A549 (cell line): Measurements from ENCODE around the gene LRP1.

Experiments used
- CEBPB ChIP-seq, 2 experiments: fragments of >200 bp in 1 of 2; sonication (Bioruptor Twin) in 1 of 2; formaldehyde crosslinking in 1 of 2; IDR thresholded peaks; 2 replicates each; pipeline ENCODE4 v1.6.1; 2012 to 2016
- CHD4 ChIP-seq: fragments of 200-600 bp; sonication (generic); IDR thresholded peaks from 2 replicates; pipeline ENCODE4 v1.6.1; 2016; ENCODE audit warnings: antibody characterized with exemption, mild to moderate bottlenecking, borderline replicate concordance
- CTCF ChIP-seq: fragments of >200 bp; sonication (Bioruptor Twin); formaldehyde crosslinking; IDR thresholded peaks from 3 replicates; pipeline ENCODE4 v1.5.1; 2016
- EHMT2 ChIP-seq: fragments of 200-600 bp; sonication (generic); IDR thresholded peaks from 2 replicates; pipeline ENCODE4 v1.6.1; 2016; ENCODE audit warnings: antibody characterized with exemption, low read depth, mild to moderate bottlenecking, moderate library complexity
- FOSB ChIP-seq: fragments of 250-450 bp; sonication (Bioruptor Pico); IDR thresholded peaks from 2 replicates; pipeline ENCODE4 v1.5.0; 2020; ENCODE audit warnings: mild to moderate bottlenecking, moderate library complexity
- FOSL2 ChIP-seq, 2 experiments: fragments of 450-650 bp in 1 of 2; fragments of >200 bp in 1 of 2; sonication (Bioruptor Twin) in 1 of 2; formaldehyde crosslinking; IDR thresholded peaks; 2 replicates each; pipeline versions ENCODE4 v1.5.0 to v1.6.1; 2016 to 2020; ENCODE audit warnings: mild to moderate bottlenecking in 1 of 2, moderate library complexity in 1 of 2
- HOXB13 ChIP-seq: fragments of 250-450 bp; sonication (Bioruptor Pico); IDR thresholded peaks from 2 replicates; pipeline ENCODE4 v1.5.0; 2020; ENCODE audit warnings: low read depth, mild to moderate bottlenecking, moderate library complexity
- MYC ChIP-seq: IDR thresholded peaks from 2 replicates; pipeline ENCODE4 v1.6.1; 2012; ENCODE audit warnings: mild to moderate bottlenecking, inconsistent platforms, low read length, improper control_type of control experiment, borderline replicate concordance
- REST ChIP-seq: fragments of 200-600 bp; sonication (generic); IDR thresholded peaks from 2 replicates; pipeline ENCODE4 v1.6.1; 2016; ENCODE audit warnings: antibody characterized with exemption, mild to moderate bottlenecking, moderate library complexity
- RNF2 ChIP-seq: fragments of 200-600 bp; sonication (generic); IDR thresholded peaks from 2 replicates; pipeline ENCODE4 v1.6.1; 2016; ENCODE audit warnings: low read depth, mild to moderate bottlenecking, antibody characterized with exemption, moderate library complexity, borderline replicate concordance
- SMC3 ChIP-seq: fragments of >200 bp; sonication (Bioruptor Twin); formaldehyde crosslinking; IDR thresholded peaks from 3 replicates; pipeline ENCODE4 v1.6.1; 2018; ENCODE audit warnings: inconsistent platforms

DNA sequence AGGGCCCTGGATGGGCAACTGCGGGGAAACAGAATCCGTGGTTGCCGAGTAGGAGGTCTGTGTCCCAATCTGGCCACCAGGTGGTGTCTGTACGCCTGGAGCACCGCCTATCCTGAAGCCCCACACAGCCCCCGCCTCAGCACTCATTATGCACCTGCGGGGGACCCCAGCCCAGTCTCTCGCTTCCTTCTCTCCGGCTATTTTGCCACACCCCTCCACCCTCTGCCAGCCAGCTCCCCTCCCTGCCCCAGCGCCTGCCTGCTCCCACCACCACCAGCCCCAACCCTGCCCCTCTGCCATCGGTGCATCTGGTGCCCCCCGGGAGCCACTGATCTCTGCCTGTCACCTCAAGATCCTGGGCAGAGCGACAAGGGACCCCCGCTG is 86.1 kb downstream of the LRP1 start:
- TF ChIP-seq CTCF (peak; percentile 65), EHMT2 (no peak), RNF2 (no peak), SMC3 (peak; percentile 75), HOXB13 (CRISPR knock-in tag) (no peak), MYC (no peak), FOSB (no peak), CHD4 (no peak), REST (no peak), CEBPB (IDR thresholded peaks at IDR 0.05) (no peak), FOSL2 (IDR thresholded peaks at IDR 0.05) (no peak), FOSL2 (CRISPR knock-in tag; IDR thresholded peaks at IDR 0.05) (no peak)
